ENCODE data around the gene TP73. TPM values are rescaled to one million over a fixed set of nuclear protein-coding genes. Genes with fewer than 3 reads are reported as not detected.

The TP73 gene
- polyA plus RNA-seq, 1 experiment = not detected

- ChIA-PET CTCF (interaction anchor here (3.5 kb wide), 1 partner anchor 10 kb away, joined by 21 read pairs; no protein-coding TSS in a partner anchor), POLR2A (no interaction called here)
- no peak overlapping the region for H3K4me3 ChIP-seq (ENCODE audit: low read depth, low read length)
- no peak overlapping the region for H3K27ac ChIP-seq (ENCODE audit: low read depth, low read length)
- TF ChIP-seq, protein P1, sequence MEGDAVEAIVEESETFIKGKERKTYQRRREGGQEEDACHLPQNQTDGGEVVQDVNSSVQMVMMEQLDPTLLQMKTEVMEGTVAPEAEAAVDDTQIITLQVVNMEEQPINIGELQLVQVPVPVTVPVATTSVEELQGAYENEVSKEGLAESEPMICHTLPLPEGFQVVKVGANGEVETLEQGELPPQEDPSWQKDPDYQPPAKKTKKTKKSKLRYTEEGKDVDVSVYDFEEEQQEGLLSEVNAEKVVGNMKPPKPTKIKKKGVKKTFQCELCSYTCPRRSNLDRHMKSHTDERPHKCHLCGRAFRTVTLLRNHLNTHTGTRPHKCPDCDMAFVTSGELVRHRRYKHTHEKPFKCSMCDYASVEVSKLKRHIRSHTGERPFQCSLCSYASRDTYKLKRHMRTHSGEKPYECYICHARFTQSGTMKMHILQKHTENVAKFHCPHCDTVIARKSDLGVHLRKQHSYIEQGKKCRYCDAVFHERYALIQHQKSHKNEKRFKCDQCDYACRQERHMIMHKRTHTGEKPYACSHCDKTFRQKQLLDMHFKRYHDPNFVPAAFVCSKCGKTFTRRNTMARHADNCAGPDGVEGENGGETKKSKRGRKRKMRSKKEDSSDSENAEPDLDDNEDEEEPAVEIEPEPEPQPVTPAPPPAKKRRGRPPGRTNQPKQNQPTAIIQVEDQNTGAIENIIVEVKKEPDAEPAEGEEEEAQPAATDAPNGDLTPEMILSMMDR (IDR thresholded peaks at IDR 0.05; ENCODE audit: low read depth, low read length) = no peak
- H3K27me3 ChIP-seq (ENCODE audit: control insufficient read depth, insufficient read depth, low read length) = peaks cover 20% of the 10 kb centered on the region
- DNase-seq (ENCODE audit: low read depth, low spot score) = no peak
- no peaks in the 10 kb centered on the region; the same call in 1 of the 2 replicates for H3K9me3 ChIP-seq (ENCODE audit: control insufficient read depth, insufficient read depth, low read length)
Measured at GRCh38 chr1:3714814-3715213, 62.5 kb downstream of the TP73 start.

DNA sequence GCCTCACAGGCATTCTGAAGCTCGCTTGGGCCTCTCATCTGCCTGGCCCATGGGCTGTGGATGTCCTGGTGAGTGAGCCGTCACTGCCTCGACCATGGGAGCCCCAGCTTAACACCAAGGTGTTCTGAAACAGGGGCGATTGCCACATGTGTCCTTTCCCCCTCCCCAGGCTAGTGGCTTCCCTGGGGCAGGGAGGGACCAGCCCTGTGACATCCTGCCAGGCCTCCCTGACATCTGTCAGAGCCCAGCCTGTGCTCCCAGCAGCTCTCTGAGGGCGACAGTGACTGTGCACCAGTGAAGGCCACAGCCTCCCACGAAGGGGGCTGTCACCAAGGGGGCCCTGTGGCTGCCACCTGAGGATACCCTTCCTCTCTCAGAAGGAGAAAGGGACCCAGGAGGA, 64.0 kb downstream of the TP73 start:
- no peak overlapping the region for H3K27ac ChIP-seq (ENCODE audit: low read depth, low read length)
- H3K4me3 ChIP-seq (ENCODE audit: low read depth, low read length) = no peak overlapping the region
- ChIA-PET CTCF (interaction anchor here (3.5 kb wide), 1 partner anchor 8 kb away, joined by 21 read pairs; no protein-coding TSS in a partner anchor), POLR2A (no interaction called here)
- TF ChIP-seq, protein P1 (IDR thresholded peaks at IDR 0.05; ENCODE audit: low read depth, low read length) = no peak
- no peaks in the 10 kb centered on the region; the same call in 1 of the 2 replicates for H3K9me3 ChIP-seq (ENCODE audit: control insufficient read depth, insufficient read depth, low read length)
- DNase-seq (ENCODE audit: low read depth, low spot score) = no peak
- peaks cover 16% of the 10 kb centered on the region for H3K27me3 ChIP-seq (ENCODE audit: control insufficient read depth, insufficient read depth, low read length)

DNA sequence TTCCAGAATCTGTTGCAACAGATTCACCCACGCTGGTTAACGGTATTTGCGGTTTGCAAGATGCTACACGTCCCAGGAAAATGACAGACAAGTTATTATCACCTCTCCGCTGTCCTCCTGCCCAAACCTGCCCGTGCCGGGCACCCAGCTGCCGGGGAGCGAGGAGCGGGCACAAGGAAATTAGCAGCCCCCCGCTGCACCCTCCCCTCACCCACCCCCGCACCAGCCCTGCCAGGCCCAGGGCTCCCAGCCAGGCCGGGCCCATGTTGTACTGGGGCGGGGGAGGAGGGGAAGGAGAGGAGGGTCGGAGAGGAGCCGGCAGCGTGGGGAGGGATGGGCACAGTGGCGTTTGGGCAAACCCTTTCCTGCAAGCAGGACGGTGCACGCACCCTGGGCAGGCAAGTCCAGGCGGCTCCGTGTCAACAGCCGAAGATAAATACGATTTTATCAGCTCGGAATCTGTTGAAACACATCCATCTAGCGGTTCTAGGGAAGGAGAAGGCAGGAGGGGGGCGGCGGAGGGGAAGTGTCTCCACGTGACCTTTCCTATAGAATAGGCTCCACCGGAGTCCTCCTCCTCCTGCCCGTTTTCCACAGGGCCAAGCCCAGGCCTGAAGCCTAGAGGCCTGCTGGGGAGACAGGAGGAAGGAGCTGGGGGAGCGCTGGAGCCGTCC, 64.9 kb downstream of the TP73 start:
- peaks cover 16% of the 10 kb centered on the region for H3K27me3 ChIP-seq (ENCODE audit: control insufficient read depth, insufficient read depth, low read length)
- DNase-seq (ENCODE audit: low read depth, low spot score) = no peak
- no peaks in the 10 kb centered on the region; the same call in 1 of the 2 replicates for H3K9me3 ChIP-seq (ENCODE audit: control insufficient read depth, insufficient read depth, low read length)
- H3K27ac ChIP-seq (ENCODE audit: low read depth, low read length) = no peak overlapping the region
- no peak overlapping the region for H3K4me3 ChIP-seq (ENCODE audit: low read depth, low read length)
- ChIA-PET CTCF (no interaction called here), POLR2A (no interaction called here)
- TF ChIP-seq, protein P1 (IDR thresholded peaks at IDR 0.05; ENCODE audit: low read depth, low read length) = no peak

DNA sequence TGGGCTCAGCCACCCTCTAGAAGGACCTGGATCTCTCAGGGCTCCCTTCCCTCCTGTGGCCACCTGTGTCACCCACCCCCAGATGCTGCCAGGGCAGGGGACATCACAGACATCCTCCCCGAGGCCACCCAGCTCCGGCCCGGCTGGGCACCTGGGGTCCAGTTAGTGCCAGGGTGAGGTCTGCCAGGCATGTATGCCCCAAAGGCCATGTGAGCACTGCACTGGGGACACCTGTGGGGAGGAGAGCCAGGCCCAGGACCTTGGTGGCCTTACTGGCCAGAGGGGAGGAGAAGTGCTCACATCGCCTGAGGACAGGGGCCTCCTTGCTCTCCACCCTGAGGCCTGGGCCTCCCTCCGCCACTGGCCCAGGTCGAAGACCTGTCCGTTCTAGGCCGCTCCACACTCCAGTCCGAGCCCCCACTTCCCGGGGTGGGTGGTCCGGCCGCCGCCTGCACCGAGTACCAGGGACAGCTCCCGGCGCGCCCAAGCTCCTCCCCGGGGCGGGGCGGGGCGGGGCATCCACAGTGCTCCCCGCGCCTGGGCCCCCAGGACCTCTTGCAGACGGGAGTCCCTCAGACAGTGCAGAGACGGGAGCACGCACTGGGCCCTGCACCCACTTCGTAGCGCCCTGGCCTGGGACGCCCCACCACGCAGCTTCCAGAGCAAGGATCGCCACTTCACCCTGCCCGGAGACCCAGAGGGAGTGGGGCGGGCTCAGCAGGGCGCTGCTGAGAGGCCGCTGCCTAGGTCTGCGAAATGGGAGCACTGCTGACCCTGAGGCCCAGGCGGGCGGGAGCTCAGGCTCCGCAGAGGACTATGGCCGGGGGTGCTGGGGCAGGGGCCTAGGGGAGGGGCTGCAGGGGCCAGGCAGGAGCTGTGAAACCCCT, 65.6 kb downstream of the TP73 start:
- no peaks in the 10 kb centered on the region; the same call in 1 of the 2 replicates for H3K9me3 ChIP-seq (ENCODE audit: control insufficient read depth, insufficient read depth, low read length)
- no peak overlapping the region for H3K4me3 ChIP-seq (ENCODE audit: low read depth, low read length)
- ChIA-PET POLR2A (no interaction called here), CTCF (interaction anchor here (0.6 kb wide), 1 partner anchor 22 kb away, joined by 3 read pairs; no protein-coding TSS in a partner anchor)
- H3K27ac ChIP-seq (ENCODE audit: low read depth, low read length) = no peak overlapping the region
- no peak for DNase-seq (ENCODE audit: low read depth, low spot score)
- TF ChIP-seq, protein P1 (IDR thresholded peaks at IDR 0.05; ENCODE audit: low read depth, low read length) = no peak
- peaks cover 12% of the 10 kb centered on the region for H3K27me3 ChIP-seq (ENCODE audit: control insufficient read depth, insufficient read depth, low read length)

DNA sequence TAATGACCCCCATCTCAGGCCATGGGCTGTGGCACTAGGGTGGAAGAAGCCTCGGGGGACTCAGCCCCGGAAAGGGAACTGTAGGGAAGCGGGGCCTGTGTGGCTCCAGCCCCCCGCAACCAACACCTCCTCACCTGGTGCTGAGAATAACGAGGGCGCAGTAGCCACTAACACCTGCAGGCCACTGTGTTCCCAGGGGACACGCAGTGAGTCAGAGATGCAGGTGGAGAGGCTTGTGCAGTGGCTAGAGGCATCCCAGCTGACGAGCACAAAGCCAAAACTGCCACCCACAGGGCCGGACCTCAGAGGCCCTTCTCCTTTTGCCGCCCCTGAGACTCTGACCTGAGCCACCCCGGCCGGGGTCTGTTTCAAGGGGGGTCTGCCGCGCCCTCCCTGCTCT, 66.4 kb downstream of the TP73 start:
- Histone ChIP-seq H3K27me3 (ENCODE audit: control insufficient read depth, insufficient read depth, low read length) (peaks cover 9% of the 10 kb centered on the region), H3K4me3 (ENCODE audit: low read depth, low read length) (no peak overlapping the region), H3K9me3 (ENCODE audit: control insufficient read depth, insufficient read depth, low read length) (no peaks in the 10 kb centered on the region; the same call in 1 of the 2 replicates), H3K27ac (ENCODE audit: low read depth, low read length) (no peak overlapping the region)
- POLR2A ChIA-PET = no interaction called here
- CTCF ChIA-PET = no interaction called here
- DNase-seq (ENCODE audit: low read depth, low spot score) = no peak
- TF ChIP-seq, protein P1 (IDR thresholded peaks at IDR 0.05; ENCODE audit: low read depth, low read length) = no peak
